Nephron progenitor cell (in vitro differentiated cells): Measurements from ENCODE around the gene BAZ2B.

Experiments
- DNase-seq: peaks from one replicate; pipeline ENCODE4 v3.0.0; 2021
- H3K27ac Mint-ChIP-seq: 2 replicates; pipeline ENCODE4 v1.8.0; 2021; ENCODE audit warnings: mild to moderate bottlenecking, moderate library complexity, mixed read lengths
- H3K27me3 Mint-ChIP-seq: 2 replicates; pipeline ENCODE4 v1.8.0; 2021; ENCODE audit warnings: mild to moderate bottlenecking, low read depth, mixed read lengths; ENCODE audit not compliant: poor library complexity
- H3K36me3 Mint-ChIP-seq: 2 replicates; pipeline ENCODE4 v1.8.0; 2021; ENCODE audit warnings: low read depth, mixed read lengths
- H3K4me1 Mint-ChIP-seq: 2 replicates; pipeline ENCODE4 v1.8.0; 2021; ENCODE audit warnings: mixed read lengths
- H3K4me3 Mint-ChIP-seq: 2 replicates; pipeline ENCODE4 v1.8.0; 2021; ENCODE audit warnings: mild to moderate bottlenecking, moderate library complexity, mixed read lengths
- H3K9me3 Mint-ChIP-seq: 2 replicates; pipeline ENCODE4 v1.8.0; 2021; ENCODE audit warnings: mild to moderate bottlenecking, moderate library complexity, mixed read lengths
- CTCF ChIP-seq: fragments of 200-600 bp; sonication (generic); IDR thresholded peaks from 2 replicates; pipeline ENCODE4 v1.5.0; 2021; ENCODE audit warnings: antibody characterized with exemption

BAZ2B gene

GRCh38 chr2:159432610-159433009, 183.7 kb downstream of the BAZ2B start:
- Mint-ChIP-seq H3K9me3 (no peaks in the 10 kb centered on the region), H3K36me3 (peaks cover 45% of the 10 kb centered on the region), H3K27me3 (no peaks in the 10 kb centered on the region), H3K27ac (no peak overlapping the region), H3K4me3 (no peak overlapping the region), H3K4me1 (no peaks in the 10 kb centered on the region)
- DNase-seq = no peak
- TF ChIP-seq CTCF = no peak

GRCh38 chr2:159427048-159427447, 189.3 kb downstream of the BAZ2B start:
- peaks cover 15% of the 10 kb centered on the region for H3K9me3 Mint-ChIP-seq
- no peak overlapping the region for H3K27ac Mint-ChIP-seq
- peaks cover 48% of the 10 kb centered on the region for H3K36me3 Mint-ChIP-seq
- H3K4me3 Mint-ChIP-seq = no peak overlapping the region
- TF ChIP-seq CTCF = no peak
- H3K4me1 Mint-ChIP-seq = no peaks in the 10 kb centered on the region
- DNase-seq = no peak
- no peaks in the 10 kb centered on the region for H3K27me3 Mint-ChIP-seq

- H3K27ac Mint-ChIP-seq = no peak overlapping the region
- peaks cover 53% of the 10 kb centered on the region for H3K36me3 Mint-ChIP-seq
- TF ChIP-seq CTCF = no peak
- H3K27me3 Mint-ChIP-seq = no peaks in the 10 kb centered on the region
- peaks cover 20% of the 10 kb centered on the region for H3K9me3 Mint-ChIP-seq
- H3K4me3 Mint-ChIP-seq = no peak overlapping the region
- peaks cover 5% of the 10 kb centered on the region for H3K4me1 Mint-ChIP-seq
- no peak for DNase-seq
Observed at GRCh38 chr2:159419403-159419802, 196.9 kb downstream of the BAZ2B start.

- peaks cover 69% of the 10 kb centered on the region for H3K36me3 Mint-ChIP-seq
- no peak for TF ChIP-seq CTCF
- H3K9me3 Mint-ChIP-seq = no peaks in the 10 kb centered on the region
- no peaks in the 10 kb centered on the region for H3K4me1 Mint-ChIP-seq
- DNase-seq = no peak
- no peak overlapping the region for H3K27ac Mint-ChIP-seq
- H3K4me3 Mint-ChIP-seq = no peak overlapping the region
- H3K27me3 Mint-ChIP-seq = no peaks in the 10 kb centered on the region
Observed at GRCh38 chr2:159411460-159411859, 204.9 kb downstream of the BAZ2B start.

- DNase-seq = no peak
- H3K4me1 Mint-ChIP-seq = no peaks in the 10 kb centered on the region
Observed at GRCh38 chr2:159410276-159410675, 206.1 kb downstream of the BAZ2B start.

More at GRCh38 chr2:159410276-159410675, 206.1 kb downstream of the BAZ2B start:
- H3K27ac Mint-ChIP-seq = peak overlapping the region; percentile 58
- TF ChIP-seq CTCF = no peak
- H3K9me3 Mint-ChIP-seq = peaks cover 4% of the 10 kb centered on the region
- peaks cover 75% of the 10 kb centered on the region for H3K36me3 Mint-ChIP-seq
- no peaks in the 10 kb centered on the region for H3K27me3 Mint-ChIP-seq
- H3K4me3 Mint-ChIP-seq = no peak overlapping the region
